Breast epithelium (tissue), 4 donors: ENCODE measurements around the gene BCL3. TPM values are rescaled to one million over a fixed set of nuclear protein-coding genes. Genes with fewer than 3 reads are reported as not detected.

Experiments used
- DNase-seq, 2 donors: peaks; one replicate each; pipeline ENCODE4 v3.0.0-alpha.2; 2019; ENCODE audit warnings: low spot score in 2 of 2
- H3K27ac ChIP-seq, 2 donors: fragments of 200-600 bp; sonication (generic) in 1 of 2; one replicate each; pipeline ENCODE4 v1.5.1; 2016 to 2019; ENCODE audit warnings: mild to moderate bottlenecking in 1 of 2
- H3K27me3 ChIP-seq, 2 donors: fragments of 200-600 bp; sonication (generic) in 1 of 2; one replicate each; pipeline versions ENCODE4 v1.5.1 to v1.6.0; 2017 to 2019; ENCODE audit warnings: control low read depth in 1 of 2, mild to moderate bottlenecking in 1 of 2
- H3K36me3 ChIP-seq: fragments of 200-600 bp; one replicate; pipeline ENCODE4 v1.5.1; 2019
- H3K4me1 ChIP-seq, 2 donors: fragments of 200-600 bp; sonication (generic); one replicate each; pipeline ENCODE4 v1.5.1; 2016 to 2019; ENCODE audit warnings: control low read depth in 1 of 2
- H3K4me3 ChIP-seq, 3 donors: fragments of 200-600 bp; sonication (generic); 1 replicate in 2 of 3; 2 replicates in 1 of 3; pipeline ENCODE4 v1.5.1; 2016 to 2019; ENCODE audit warnings: mild to moderate bottlenecking in 3 of 3, moderate library complexity in 2 of 3
- H3K9me3 ChIP-seq, 2 donors: fragments of 200-600 bp; sonication (generic) in 1 of 2; one replicate each; pipeline ENCODE4 v1.5.1; 2016 to 2019; ENCODE audit warnings: control low read depth in 1 of 2
- POLR2A ChIP-seq: fragments of 450-650 bp; IDR thresholded peaks from one replicate; pipeline ENCODE4 v1.6.1; 2016; ENCODE audit warnings: antibody characterized with exemption, mild to moderate bottlenecking, moderate library complexity
- POLR2AphosphoS5 ChIP-seq, 3 donors: sonication (generic); formaldehyde crosslinking; IDR thresholded peaks; one replicate each; pipeline ENCODE4 v1.6.1; 2017; ENCODE audit warnings: antibody characterized with exemption in 3 of 3
- intact Hi-C: fragments of 100-400 bp; cut with DNase I; formaldehyde crosslinking; loops from one replicate; pipeline ENCODE4 v1.15.1; 2023; ENCODE audit warnings: low total_unique reads
- total RNA-seq, 3 donors: library from RNA; depleted of rRNA; stranded (reverse); fragments of >200 nt; gene quantifications; one replicate each; pipeline ENCODE4 v1.1.0, GENCODE V29; 2016
- TF ChIP-seq, protein P1 (sequence below), 3 donors: fragments of 450-650 bp; IDR thresholded peaks; one replicate each; pipeline ENCODE4 v1.5.1; 2016 to 2017; ENCODE audit warnings: antibody characterized with exemption in 3 of 3, mild to moderate bottlenecking in 3 of 3, moderate library complexity in 3 of 3

The BCL3 gene
- total RNA-seq, 3 donors from 2014 or later, result 4.3 to 37.6 (median 34.4) TPM

DNA sequence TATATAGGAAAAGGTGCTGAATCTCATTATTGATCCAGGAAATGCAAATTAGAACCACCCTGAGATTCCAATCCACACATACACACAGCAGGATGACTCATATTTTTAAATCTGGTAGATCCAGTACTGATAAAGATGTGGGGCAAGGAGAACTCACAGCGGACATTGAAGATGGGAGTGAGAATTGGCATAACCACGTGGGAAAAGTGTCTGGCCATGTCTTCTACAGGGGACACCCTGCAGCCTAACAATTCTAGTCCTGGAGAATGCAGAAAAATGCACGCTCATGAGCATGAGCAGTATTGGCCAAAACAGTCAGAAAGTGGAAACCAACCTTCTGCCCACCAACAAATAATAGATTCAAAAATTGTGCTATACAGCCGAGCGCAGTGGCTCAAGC is 13.5 kb upstream of the BCL3 start:
- TF ChIP-seq POLR2A (no peak), POLR2AphosphoS5 (IDR thresholded peaks at IDR 0.05) (no peak)
- TF ChIP-seq, protein P1, sequence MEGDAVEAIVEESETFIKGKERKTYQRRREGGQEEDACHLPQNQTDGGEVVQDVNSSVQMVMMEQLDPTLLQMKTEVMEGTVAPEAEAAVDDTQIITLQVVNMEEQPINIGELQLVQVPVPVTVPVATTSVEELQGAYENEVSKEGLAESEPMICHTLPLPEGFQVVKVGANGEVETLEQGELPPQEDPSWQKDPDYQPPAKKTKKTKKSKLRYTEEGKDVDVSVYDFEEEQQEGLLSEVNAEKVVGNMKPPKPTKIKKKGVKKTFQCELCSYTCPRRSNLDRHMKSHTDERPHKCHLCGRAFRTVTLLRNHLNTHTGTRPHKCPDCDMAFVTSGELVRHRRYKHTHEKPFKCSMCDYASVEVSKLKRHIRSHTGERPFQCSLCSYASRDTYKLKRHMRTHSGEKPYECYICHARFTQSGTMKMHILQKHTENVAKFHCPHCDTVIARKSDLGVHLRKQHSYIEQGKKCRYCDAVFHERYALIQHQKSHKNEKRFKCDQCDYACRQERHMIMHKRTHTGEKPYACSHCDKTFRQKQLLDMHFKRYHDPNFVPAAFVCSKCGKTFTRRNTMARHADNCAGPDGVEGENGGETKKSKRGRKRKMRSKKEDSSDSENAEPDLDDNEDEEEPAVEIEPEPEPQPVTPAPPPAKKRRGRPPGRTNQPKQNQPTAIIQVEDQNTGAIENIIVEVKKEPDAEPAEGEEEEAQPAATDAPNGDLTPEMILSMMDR (IDR thresholded peaks at IDR 0.05), result no peak
- H3K9me3 ChIP-seq, result no peaks in the 10 kb centered on the region
- no peak for DNase-seq

DNA sequence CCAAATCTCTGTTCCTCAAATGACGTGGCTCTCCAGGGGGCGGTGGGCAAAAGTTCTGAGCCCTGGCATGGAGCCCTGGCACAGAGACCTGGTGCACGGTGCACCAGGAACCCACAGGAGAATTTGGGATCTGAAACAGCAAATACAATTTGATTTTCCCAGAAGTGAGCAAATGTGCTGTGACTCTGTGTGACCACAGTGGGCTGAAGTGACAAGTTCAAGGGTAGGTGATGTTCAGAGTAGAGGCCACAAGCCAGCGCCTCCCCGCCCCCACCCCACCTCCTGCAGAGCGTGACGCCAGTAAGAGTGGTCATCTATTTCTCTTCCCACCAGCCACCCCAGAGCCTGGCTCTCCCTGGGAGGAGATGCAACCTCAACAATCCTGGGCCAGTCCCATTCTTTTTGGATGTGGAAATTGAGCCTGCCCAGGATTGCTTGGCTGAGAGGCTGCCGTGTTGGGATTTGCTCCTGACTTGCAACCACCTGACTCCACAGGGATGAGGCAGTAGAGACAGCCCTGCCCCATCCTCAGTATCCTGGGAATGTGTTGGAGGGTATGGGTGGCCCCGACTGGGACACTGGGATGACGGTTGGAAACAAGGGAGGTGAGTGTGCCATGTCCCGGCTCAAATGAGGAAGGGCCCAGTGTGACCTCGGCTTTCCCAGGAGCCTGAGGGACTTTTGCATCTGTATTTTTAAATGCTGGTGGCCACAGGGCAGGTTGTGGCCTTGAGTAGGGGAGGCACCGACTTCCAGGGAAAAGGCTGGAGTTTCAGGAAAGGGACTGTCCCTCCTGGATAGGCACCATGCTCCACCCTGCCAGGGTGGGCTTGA is 11.1 kb upstream of the BCL3 start:
- peaks cover 10 to 11% of the 10 kb centered on the region in 2 donors for H3K4me1 ChIP-seq
- H3K36me3 ChIP-seq, result no peaks in the 10 kb centered on the region
- intact Hi-C loops, result no loop called here
- no peaks in the 10 kb centered on the region for H3K27me3 ChIP-seq
- peak overlapping the region; percentile 54 to 78 for H3K27ac ChIP-seq
- DNase-seq, result no peak
- H3K4me3 ChIP-seq, result no peak overlapping the region
- H3K9me3 ChIP-seq, result no peaks in the 10 kb centered on the region
- TF ChIP-seq POLR2AphosphoS5 (IDR thresholded peaks at IDR 0.05) (no peak), POLR2A (no peak)
- TF ChIP-seq, protein P1 (IDR thresholded peaks at IDR 0.05), result no peak

More for the DNA sequence above, 13.5 kb upstream of the BCL3 start:
- Histone ChIP-seq H3K36me3 (no peaks in the 10 kb centered on the region), H3K27ac (no peak overlapping the region), H3K27me3 (no peaks in the 10 kb centered on the region), H3K4me1 (peaks cover 0 to 5% of the 10 kb centered on the region in 2 donors), H3K4me3 (no peak overlapping the region)
- intact Hi-C loops, result no loop called here

DNA sequence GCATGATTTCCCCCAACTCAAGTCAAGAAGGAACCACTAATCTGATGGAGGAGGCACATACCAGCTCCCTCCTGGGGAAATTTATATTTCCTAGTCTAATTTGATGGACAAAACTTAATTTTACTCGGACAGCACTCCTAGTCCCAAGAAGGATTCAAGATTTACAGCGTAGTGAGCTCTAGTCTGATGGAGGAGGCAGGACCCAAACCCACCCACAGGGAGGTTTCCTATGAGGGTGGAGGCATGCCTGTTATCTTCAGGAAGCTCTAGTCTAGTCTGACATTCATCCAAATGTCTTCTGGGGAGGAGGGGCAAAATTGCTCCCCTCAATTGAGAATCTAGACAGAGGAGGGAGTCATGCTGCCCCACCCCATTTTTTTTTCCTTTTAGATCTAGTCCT is 10.4 kb upstream of the BCL3 start:
- no peak for DNase-seq
- Histone ChIP-seq H3K36me3 (no peaks in the 10 kb centered on the region), H3K27me3 (no peaks in the 10 kb centered on the region), H3K9me3 (no peaks in the 10 kb centered on the region), H3K4me1 (peaks cover 16 to 18% of the 10 kb centered on the region in 2 donors), H3K4me3 (no peak overlapping the region), H3K27ac (peak overlapping the region; percentile 54 to 78)
- intact Hi-C loops, result no loop called here
- TF ChIP-seq POLR2A (no peak), POLR2AphosphoS5 (IDR thresholded peaks at IDR 0.05) (no peak)
- TF ChIP-seq, protein P1 (IDR thresholded peaks at IDR 0.05), result no peak

DNA sequence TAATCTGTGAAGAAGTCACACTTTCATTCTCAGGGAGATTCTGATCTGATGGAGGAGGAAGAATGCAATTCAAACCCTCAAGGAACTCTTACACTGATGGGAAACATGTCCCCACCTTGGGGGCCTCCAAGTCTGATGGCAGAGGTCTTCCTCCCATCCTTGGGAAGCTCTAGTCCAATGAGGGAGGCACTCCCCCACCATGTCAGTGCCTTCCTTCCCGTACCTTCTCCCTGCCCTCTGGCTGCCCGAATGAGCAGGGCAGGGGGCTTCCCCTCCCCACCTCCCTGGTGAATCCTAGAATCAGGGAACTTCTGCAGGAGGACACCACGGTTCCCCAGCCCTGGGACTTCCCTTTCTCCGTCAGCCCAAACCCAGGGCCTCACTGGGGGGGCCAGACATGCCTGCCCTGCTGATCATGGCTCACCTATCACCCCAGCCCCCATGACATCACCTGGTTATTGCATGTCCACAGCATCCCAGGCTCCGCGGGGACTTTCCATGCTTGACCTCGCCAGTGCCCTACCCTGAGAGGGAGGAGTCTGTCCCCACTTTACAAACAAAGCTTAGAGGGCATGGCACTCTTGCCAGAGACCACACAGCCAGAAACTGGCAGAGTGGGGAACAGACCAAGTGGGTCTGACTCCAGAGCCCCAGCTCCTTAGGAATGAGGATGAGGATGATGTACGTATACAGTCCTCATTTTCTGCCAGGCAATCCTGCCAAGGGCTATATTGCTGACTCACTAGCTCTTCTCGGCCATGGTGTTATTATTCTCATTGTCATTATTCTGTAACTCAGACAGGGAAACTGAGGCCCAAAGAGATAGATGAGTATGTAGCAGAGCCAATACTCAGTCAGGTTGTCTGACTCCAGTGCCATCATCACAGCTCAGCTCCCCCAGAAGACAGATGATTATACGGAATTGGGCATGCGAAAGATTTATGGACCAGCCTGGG is 9.6 kb upstream of the BCL3 start:
- no peaks in the 10 kb centered on the region for H3K27me3 ChIP-seq
- peaks cover 16 to 18% of the 10 kb centered on the region in 2 donors for H3K4me1 ChIP-seq
- H3K27ac ChIP-seq, result peak overlapping the region; percentile 42 to 78
- no peaks in the 10 kb centered on the region for H3K9me3 ChIP-seq
- no peaks in the 10 kb centered on the region for H3K36me3 ChIP-seq
- TF ChIP-seq POLR2A (no peak), POLR2AphosphoS5 (IDR thresholded peaks at IDR 0.05) (no peak)
- TF ChIP-seq, protein P1 (IDR thresholded peaks at IDR 0.05), result no peak
- H3K4me3 ChIP-seq, result no peak overlapping the region
- DNase-seq, result no peak
- intact Hi-C loops, result no loop called here
